Measurements from ENCODE around the gene ZNF337. TPM values are rescaled to one million over a fixed set of nuclear protein-coding genes. Genes with fewer than 3 reads are reported as not detected.

ZNF337 gene
- total and polyA plus RNA-seq, 2 of the 13 experiments (the other 11 are each of a cell fraction or from before 2014, with no cell fraction given): 17.0 to 19.6 TPM

GRCh38 chr20:25741088-25741487 is 44.4 kb upstream of the ZNF337 start:
- H3K4me2 ChIP-seq (ENCODE audit: low read depth, low read length): no peak overlapping the region
- no peaks in the 10 kb centered on the region for H4K20me1 ChIP-seq (ENCODE audit: insufficient read depth, low read length)
- ATAC-seq (no peak), FAIRE-seq (no peak), DNase-seq (ENCODE audit: low spot score) (no peak)
- no peak overlapping the region for H3K27ac ChIP-seq (ENCODE audit: extremely low read length, insufficient read depth, low read length)
- H3K4me3 ChIP-seq (replicated peaks in 1 of 3; ENCODE audit: insufficient read depth in 1 of 3, low read depth in 2 of 3, low read length in 3 of 3): no peak overlapping the region
- H3K36me3 ChIP-seq (replicated peaks in 1 of 2; ENCODE audit: control insufficient read depth in 1 of 2, insufficient read depth in 2 of 2, low read length in 2 of 2): no peaks in the 10 kb centered on the region
- no peaks in the 10 kb centered on the region for H3K79me2 ChIP-seq (ENCODE audit: insufficient read depth, low read length)
- CTCF ChIA-PET (ENCODE audit: low intra/inter-chr PET ratio, low total read pairs): no interaction called here
- no peak overlapping the region for H2AFZ ChIP-seq (ENCODE audit: low read length)
- TF ChIP-seq MAFF (IDR thresholded peaks at IDR 0.05; ENCODE audit: low read depth, low read length): peak; percentile 81
- TF ChIP-seq MAFK (conservative IDR thresholded peaks at IDR 0.05 in 1 of 2, IDR thresholded peaks at IDR 0.05 in 1 of 2; ENCODE audit: low read length in 2 of 2): peak; percentile 82 to 85
- TF ChIP-seq YEATS2 (CRISPR knock-in tag; IDR thresholded peaks at IDR 0.05; ENCODE audit: borderline replicate concordance): no peak
- BruUV-seq (replicated peaks): no TSS peak
- POLR2A ChIA-PET: no interaction called here
- H3K9me3 ChIP-seq (ENCODE audit: low read length): no peaks in the 10 kb centered on the region
- intact Hi-C loops (cut with micrococcal nuclease; ENCODE audit: unreplicated experiment): no loop called here
- no peak overlapping the region for H3K9ac ChIP-seq (ENCODE audit: insufficient read depth, low read depth, low read length)
- in situ Hi-C loops (cut with HindIII; ENCODE audit: extremely low pct_ligation_motif_present, low pct_unique_long_range_greater_than_20kb): no loop called here
- no peaks in the 10 kb centered on the region for H3K4me1 ChIP-seq (ENCODE audit: insufficient read depth, low read length)
- no peaks in the 10 kb centered on the region for H3K27me3 ChIP-seq (ENCODE audit: control insufficient read depth in 1 of 2, insufficient read depth in 2 of 2, low read length in 2 of 2)

GRCh38 chr20:25739615-25740320 is 43.1 kb upstream of the ZNF337 start:
- FAIRE-seq: no peak
- ChIA-PET CTCF (ENCODE audit: low intra/inter-chr PET ratio, low total read pairs) (no interaction called here), POLR2A (no interaction called here)

More at GRCh38 chr20:25739615-25740320, 43.1 kb upstream of the ZNF337 start:
- Histone ChIP-seq H3K27ac (ENCODE audit: extremely low read length, insufficient read depth, low read length) (no peak overlapping the region), H3K9me3 (ENCODE audit: low read length) (no peaks in the 10 kb centered on the region), H2AFZ (ENCODE audit: low read length) (no peak overlapping the region), H3K36me3 (replicated peaks in 1 of 2; ENCODE audit: control insufficient read depth in 1 of 2, insufficient read depth in 2 of 2, low read length in 2 of 2) (no peaks in the 10 kb centered on the region), H4K20me1 (ENCODE audit: insufficient read depth, low read length) (no peaks in the 10 kb centered on the region), H3K4me3 (replicated peaks in 1 of 3; ENCODE audit: insufficient read depth in 1 of 3, low read depth in 2 of 3, low read length in 3 of 3) (no peak overlapping the region), H3K4me2 (ENCODE audit: low read depth, low read length) (no peak overlapping the region), H3K4me1 (ENCODE audit: insufficient read depth, low read length) (no peaks in the 10 kb centered on the region), H3K27me3 (ENCODE audit: control insufficient read depth in 1 of 2, insufficient read depth in 2 of 2, low read length in 2 of 2) (no peaks in the 10 kb centered on the region), H3K79me2 (ENCODE audit: insufficient read depth, low read length) (no peaks in the 10 kb centered on the region), H3K9ac (ENCODE audit: insufficient read depth, low read depth, low read length) (no peak overlapping the region)
- TF ChIP-seq TEAD3 (CRISPR knock-in tag; optimal IDR thresholded peaks at IDR 0.05; ENCODE audit: borderline replicate concordance) (no peak), NONO (IDR thresholded peaks at IDR 0.05) (no peak), NONO (CRISPR knock-in tag; conservative IDR thresholded peaks at IDR 0.05) (no peak), GATA4 (IDR thresholded peaks at IDR 0.05; ENCODE audit: borderline replicate concordance, low read depth) (no peak), ZFX (CRISPR knock-in tag; IDR thresholded peaks at IDR 0.05; ENCODE audit: low read depth) (no peak), ZNF362 (CRISPR knock-in tag; IDR thresholded peaks at IDR 0.05; ENCODE audit: borderline replicate concordance) (no peak), ZNF776 (CRISPR knock-in tag; IDR thresholded peaks at IDR 0.05) (no peak), ZNF33B (CRISPR knock-in tag; IDR thresholded peaks at IDR 0.05) (no peak), SMYD3 (CRISPR knock-in tag; IDR thresholded peaks at IDR 0.05) (no peak), ZNF563 (CRISPR knock-in tag; IDR thresholded peaks at IDR 0.05) (no peak), THYN1 (CRISPR knock-in tag; IDR thresholded peaks at IDR 0.05; ENCODE audit: borderline replicate concordance, low read depth) (no peak), FOSL2 (CRISPR knock-in tag; IDR thresholded peaks at IDR 0.05) (no peak), ZNF510 (CRISPR knock-in tag; IDR thresholded peaks at IDR 0.05; ENCODE audit: low read depth) (no peak), DBP (CRISPR knock-in tag; IDR thresholded peaks at IDR 0.05; ENCODE audit: not compliant biosample characterization) (no peak)
- WGBS (ENCODE audit: low lambda C conversion rate): 97% methylated on average over 3 of the region's 3 CpGs
- DNase-seq (ENCODE audit: low spot score) (no peak), ATAC-seq (no peak)
- in situ Hi-C loops (cut with HindIII; ENCODE audit: extremely low pct_ligation_motif_present, low pct_unique_long_range_greater_than_20kb) (no loop called here), intact Hi-C loops (cut with micrococcal nuclease; ENCODE audit: unreplicated experiment) (no loop called here)
- BruUV-seq (replicated peaks): no TSS peak
